ENCODE measurements around the gene LRRC36.

LRRC36 gene

GRCh38 chr16:67361038-67361437 lies 34.4 kb downstream of the LRRC36 start:
- Histone ChIP-seq H3K4me3 (ENCODE audit: insufficient read depth, low read length, poor library complexity, severe bottlenecking) (no peak overlapping the region), H3K36me3 (ENCODE audit: low read length) (no peaks in the 10 kb centered on the region), H3K9me2 (replicated peaks; ENCODE audit: insufficient read depth, low read length) (no peaks in the 10 kb centered on the region), H3K27ac (ENCODE audit: low read depth, low read length) (no peak overlapping the region), H3K79me2 (ENCODE audit: insufficient read depth, low read length) (no peaks in the 10 kb centered on the region), H3K9me3 (ENCODE audit: insufficient read depth, low read length) (no peaks in the 10 kb centered on the region), H3K4me2 (ENCODE audit: low read depth, low read length, poor library complexity, severe bottlenecking) (no peak overlapping the region), H2AFZ (ENCODE audit: low read depth, low read length, severe bottlenecking) (no peak overlapping the region), H4K20me1 (ENCODE audit: low read depth, low read length) (no peaks in the 10 kb centered on the region), H3F3A (ENCODE audit: insufficient read depth) (no peaks in the 10 kb centered on the region), H3K9ac (ENCODE audit: low read length) (no peak overlapping the region), H3K27me3 (ENCODE audit: low read length) (peaks cover 6% of the 10 kb centered on the region; the same call in 1 of the 2 replicates)
- no peak for TF ChIP-seq EZH2phosphoT487 (conservative IDR thresholded peaks at IDR 0.05; ENCODE audit: low read length)
- no peak for TF ChIP-seq CTCF (IDR thresholded peaks at IDR 0.05; ENCODE audit: insufficient read depth, low read length, poor library complexity, severe bottlenecking)

DNA sequence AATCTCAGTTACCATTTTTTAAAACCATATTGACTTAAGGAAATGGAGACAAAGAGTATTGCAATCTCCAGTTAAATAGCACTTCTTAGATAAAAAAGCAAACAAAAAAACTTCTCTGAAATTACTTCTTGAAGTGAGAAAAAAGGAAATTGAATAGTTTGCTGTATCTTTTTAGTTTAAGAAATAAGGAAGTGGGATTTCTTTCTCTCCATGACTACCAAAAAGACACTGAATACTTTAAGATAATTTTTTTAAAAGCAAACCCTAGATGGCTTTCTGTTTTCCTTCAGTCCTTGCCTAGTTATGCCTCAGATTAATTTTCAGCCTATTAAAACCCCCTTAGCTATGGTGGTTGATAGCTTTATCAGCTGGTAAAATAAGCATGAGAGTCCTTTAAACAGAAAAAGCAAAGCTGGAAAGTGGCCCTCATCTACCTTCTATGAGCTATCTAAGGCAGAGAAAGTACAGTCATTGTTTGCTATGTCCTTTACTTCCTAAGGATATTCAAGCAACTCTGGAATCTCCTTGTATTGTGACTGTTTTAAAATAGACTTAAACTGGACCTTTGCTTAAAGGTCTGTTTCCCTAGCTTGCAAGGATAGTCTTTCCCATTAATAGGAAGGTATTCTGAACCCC lies 38.1 kb downstream of the LRRC36 start:
- no peaks in the 10 kb centered on the region for H3K9me2 ChIP-seq (replicated peaks; ENCODE audit: insufficient read depth, low read length)
- no peak for TF ChIP-seq CTCF (IDR thresholded peaks at IDR 0.05; ENCODE audit: insufficient read depth, low read length, poor library complexity, severe bottlenecking)
- no peak for TF ChIP-seq EZH2phosphoT487 (conservative IDR thresholded peaks at IDR 0.05; ENCODE audit: low read length)
- no peaks in the 10 kb centered on the region for H3K79me2 ChIP-seq (ENCODE audit: insufficient read depth, low read length)
- H2AFZ ChIP-seq (ENCODE audit: low read depth, low read length, severe bottlenecking): no peak overlapping the region
- H3K36me3 ChIP-seq (ENCODE audit: low read length): no peaks in the 10 kb centered on the region
- no peak overlapping the region for H3K4me2 ChIP-seq (ENCODE audit: low read depth, low read length, poor library complexity, severe bottlenecking)
- H3F3A ChIP-seq (ENCODE audit: insufficient read depth): no peaks in the 10 kb centered on the region
- no peak overlapping the region for H3K9ac ChIP-seq (ENCODE audit: low read length)
- H3K9me3 ChIP-seq (ENCODE audit: insufficient read depth, low read length): no peaks in the 10 kb centered on the region; the same call in 1 of the 2 replicates
- peaks cover 6% of the 10 kb centered on the region; the same call in 1 of the 2 replicates for H3K27me3 ChIP-seq (ENCODE audit: low read length)
- H3K4me3 ChIP-seq (ENCODE audit: insufficient read depth, low read length, poor library complexity, severe bottlenecking): no peak overlapping the region
- no peaks in the 10 kb centered on the region for H4K20me1 ChIP-seq (ENCODE audit: low read depth, low read length)
- no peak overlapping the region for H3K27ac ChIP-seq (ENCODE audit: low read depth, low read length)

GRCh38 chr16:67370661-67371060 lies 44.0 kb downstream of the LRRC36 start:
- H3K9me2 ChIP-seq (replicated peaks; ENCODE audit: insufficient read depth, low read length): no peaks in the 10 kb centered on the region
- no peak overlapping the region for H2AFZ ChIP-seq (ENCODE audit: low read depth, low read length, severe bottlenecking)
- H3K9me3 ChIP-seq (ENCODE audit: insufficient read depth, low read length): peaks cover 5% of the 10 kb centered on the region; the same call in 1 of the 2 replicates
- no peaks in the 10 kb centered on the region for H3F3A ChIP-seq (ENCODE audit: insufficient read depth)
- H3K4me2 ChIP-seq (ENCODE audit: low read depth, low read length, poor library complexity, severe bottlenecking): no peak overlapping the region
- H4K20me1 ChIP-seq (ENCODE audit: low read depth, low read length): no peaks in the 10 kb centered on the region
- no peaks in the 10 kb centered on the region for H3K79me2 ChIP-seq (ENCODE audit: insufficient read depth, low read length)
- H3K9ac ChIP-seq (ENCODE audit: low read length): no peak overlapping the region
- TF ChIP-seq CTCF (IDR thresholded peaks at IDR 0.05; ENCODE audit: insufficient read depth, low read length, poor library complexity, severe bottlenecking) (no peak), EZH2phosphoT487 (conservative IDR thresholded peaks at IDR 0.05; ENCODE audit: low read length) (no peak)
- no peaks in the 10 kb centered on the region for H3K36me3 ChIP-seq (ENCODE audit: low read length)
- no peaks in the 10 kb centered on the region for H3K27me3 ChIP-seq (ENCODE audit: low read length)
- no peak overlapping the region for H3K4me3 ChIP-seq (ENCODE audit: insufficient read depth, low read length, poor library complexity, severe bottlenecking)
- no peak overlapping the region for H3K27ac ChIP-seq (ENCODE audit: low read depth, low read length)

Data from SU-DHL-6 (cell line).